Skin epidermis (tissue), 12 donors: ENCODE data around the gene URB2.

Experiments used
- H3K27ac ChIP-seq, 21 experiments: fragments of 200-600 bp; sonication (generic) in 11 of 21; one replicate each; pipeline ENCODE4 v1.5.0; 2020; ENCODE audit warnings: mild to moderate bottlenecking in 3 of 21, inconsistent platforms in 2 of 21, moderate library complexity in 2 of 21
- H3K4me3 ChIP-seq, 7 experiments: fragments of 200-600 bp; sonication (generic) in 2 of 7; one replicate each; pipeline ENCODE4 v1.5.0; 2020; ENCODE audit warnings: inconsistent platforms in 2 of 7, mild to moderate bottlenecking in 2 of 7, moderate library complexity in 1 of 7

Gene URB2

GRCh38 chr1:229640455-229640854 is 14.4 kb downstream of the URB2 start:
- Histone ChIP-seq H3K4me3 (no peak overlapping the region), H3K27ac (no peak overlapping the region)

DNA sequence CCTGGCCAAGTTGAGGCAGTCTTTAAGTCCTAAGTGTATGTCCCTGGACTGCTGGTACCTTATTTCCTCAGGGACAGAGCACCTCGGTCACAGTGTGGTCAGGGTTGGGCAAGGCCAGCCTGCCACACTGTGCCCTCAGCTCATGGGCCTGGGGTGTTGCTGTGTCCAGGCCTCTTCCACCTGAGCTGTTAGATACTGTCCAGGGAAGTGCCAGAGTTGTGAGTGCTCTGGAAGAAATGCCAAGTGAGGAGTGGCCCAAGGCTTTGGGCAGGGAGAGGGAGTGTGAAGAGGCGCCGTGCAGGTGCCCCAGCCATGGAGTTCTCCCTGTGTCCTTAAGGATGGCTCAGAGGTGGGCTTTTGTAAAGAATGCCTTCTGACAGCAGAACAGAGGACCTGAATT is 15.3 kb downstream of the URB2 start:
- H3K27ac ChIP-seq, result no peak overlapping the region

GRCh38 chr1:229642376-229642775 is 16.3 kb downstream of the URB2 start:
- H3K27ac ChIP-seq, result no peak overlapping the region

More for the DNA sequence above, 15.3 kb downstream of the URB2 start:
- H3K4me3 ChIP-seq, result no peak overlapping the region

DNA sequence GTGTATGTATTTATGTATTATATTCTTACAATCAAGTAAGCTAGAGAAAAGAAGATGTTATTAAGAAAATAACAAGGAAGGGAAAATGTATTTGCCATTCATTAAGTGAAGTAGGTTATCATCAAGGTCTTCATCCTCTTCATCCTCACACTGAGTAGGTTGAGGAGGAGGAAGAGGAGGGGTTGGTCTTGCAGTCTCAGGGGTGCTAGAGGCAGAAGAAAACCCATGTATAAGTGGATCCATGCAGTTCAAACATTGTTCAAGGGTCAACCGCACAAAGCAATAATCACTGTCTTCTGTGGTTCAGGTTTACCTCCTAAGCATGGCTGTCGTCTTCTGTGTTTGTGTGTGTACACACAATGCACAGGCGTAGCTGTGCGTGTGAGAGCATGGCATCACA is 16.9 kb downstream of the URB2 start:
- Histone ChIP-seq H3K27ac (no peak overlapping the region), H3K4me3 (no peak overlapping the region)

More at GRCh38 chr1:229642376-229642775, 16.3 kb downstream of the URB2 start:
- no peak overlapping the region for H3K4me3 ChIP-seq

GRCh38 chr1:229643996-229644745 is 18.1 kb downstream of the URB2 start:
- Histone ChIP-seq H3K4me3 (no peak overlapping the region), H3K27ac (no peak overlapping the region)

DNA sequence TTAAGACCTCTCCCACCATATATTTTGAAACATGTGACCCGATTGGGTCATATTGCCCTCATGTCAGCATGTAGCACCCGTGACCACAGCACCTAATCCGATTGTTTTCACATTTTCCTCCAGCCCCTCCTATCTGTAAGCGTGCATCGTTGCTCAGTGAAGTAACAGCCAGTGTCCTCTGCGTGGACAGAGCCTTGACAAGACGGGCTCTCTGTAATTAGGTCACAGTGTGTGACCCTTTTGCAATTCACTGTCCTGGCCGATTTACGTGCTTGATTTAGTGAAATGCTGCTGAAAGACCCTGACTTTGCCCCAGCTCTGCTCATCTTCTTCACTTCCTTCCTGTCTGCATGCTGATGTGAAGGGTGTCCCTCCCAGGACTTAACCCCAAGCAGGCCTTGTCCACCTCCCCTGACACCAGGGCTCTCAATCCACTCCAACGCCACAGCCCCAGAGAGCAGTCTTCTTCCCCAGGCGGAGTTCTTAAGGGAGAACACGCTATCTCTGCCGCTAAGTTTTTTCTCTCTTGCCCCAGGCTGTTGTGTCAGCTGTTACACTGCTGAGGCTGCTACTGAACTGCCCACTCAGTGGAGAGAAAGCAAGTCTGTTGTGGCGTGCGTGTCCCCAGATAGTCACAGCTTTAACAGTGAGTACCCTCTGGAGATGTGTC is 19.4 kb downstream of the URB2 start:
- no peak overlapping the region for H3K4me3 ChIP-seq
- no peak overlapping the region for H3K27ac ChIP-seq

- no peak overlapping the region for H3K27ac ChIP-seq
- H3K4me3 ChIP-seq, result no peak overlapping the region
Observed at GRCh38 chr1:229648406-229648805, 22.4 kb downstream of the URB2 start.

GRCh38 chr1:229650045-229650444 is 24.0 kb downstream of the URB2 start:
- Histone ChIP-seq H3K4me3 (no peak overlapping the region), H3K27ac (no peak overlapping the region)

DNA sequence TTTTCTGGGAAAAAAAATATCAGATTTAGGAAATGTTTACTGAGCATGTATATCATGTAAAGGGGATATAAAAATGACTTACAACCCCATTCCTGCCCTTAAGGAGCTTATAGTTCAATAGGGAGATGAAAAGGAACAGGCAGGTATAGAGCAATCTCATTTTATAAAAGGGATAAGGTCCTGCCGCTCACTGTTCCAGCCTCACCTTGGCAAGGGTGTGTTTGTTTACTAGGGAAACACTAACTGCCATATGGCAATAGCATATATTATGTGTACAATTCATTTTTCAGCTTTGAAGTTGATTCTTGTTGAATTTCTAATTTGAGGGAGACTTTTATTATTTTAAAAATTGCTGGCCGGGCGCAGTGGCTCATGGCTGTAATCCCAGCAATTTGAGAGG is 25.5 kb downstream of the URB2 start:
- Histone ChIP-seq H3K27ac (no peak overlapping the region), H3K4me3 (no peak overlapping the region)

DNA sequence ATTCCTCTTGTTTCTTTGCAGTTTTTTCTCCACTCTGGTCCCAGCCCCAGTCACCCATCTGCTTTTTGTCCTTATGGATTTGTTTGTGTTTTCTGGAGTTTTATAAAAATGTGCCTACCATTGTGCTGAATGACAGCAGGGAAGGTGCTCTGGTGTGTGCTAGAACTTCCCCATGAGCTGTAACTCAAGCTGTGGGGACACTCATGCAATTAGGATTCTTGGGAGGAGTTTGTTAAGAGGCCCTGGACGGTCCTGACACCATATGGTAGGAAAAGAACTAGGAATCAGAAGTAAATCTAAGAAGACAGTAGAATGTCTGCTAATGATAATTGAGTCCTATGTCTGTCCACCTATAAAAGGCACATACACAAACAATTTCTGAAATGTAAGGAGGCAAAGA is 27.4 kb downstream of the URB2 start:
- no peak overlapping the region for H3K4me3 ChIP-seq
- H3K27ac ChIP-seq, result no peak overlapping the region

GRCh38 chr1:229655781-229656180 is 29.7 kb downstream of the URB2 start:
- H3K4me3 ChIP-seq, result no peak overlapping the region
- no peak overlapping the region for H3K27ac ChIP-seq

GRCh38 chr1:229657993-229658755 is 32.1 kb downstream of the URB2 start:
- no peak overlapping the region for H3K27ac ChIP-seq
- no peak overlapping the region for H3K4me3 ChIP-seq

GRCh38 chr1:229661022-229661877 is 35.2 kb downstream of the URB2 start:
- H3K4me3 ChIP-seq, result no peak overlapping the region

GRCh38 chr1:229661897-229662296 is 35.9 kb downstream of the URB2 start:
- Histone ChIP-seq H3K4me3 (no peak overlapping the region), H3K27ac (no peak overlapping the region)

More at GRCh38 chr1:229661022-229661877, 35.2 kb downstream of the URB2 start:
- H3K27ac ChIP-seq, result no peak overlapping the region

DNA sequence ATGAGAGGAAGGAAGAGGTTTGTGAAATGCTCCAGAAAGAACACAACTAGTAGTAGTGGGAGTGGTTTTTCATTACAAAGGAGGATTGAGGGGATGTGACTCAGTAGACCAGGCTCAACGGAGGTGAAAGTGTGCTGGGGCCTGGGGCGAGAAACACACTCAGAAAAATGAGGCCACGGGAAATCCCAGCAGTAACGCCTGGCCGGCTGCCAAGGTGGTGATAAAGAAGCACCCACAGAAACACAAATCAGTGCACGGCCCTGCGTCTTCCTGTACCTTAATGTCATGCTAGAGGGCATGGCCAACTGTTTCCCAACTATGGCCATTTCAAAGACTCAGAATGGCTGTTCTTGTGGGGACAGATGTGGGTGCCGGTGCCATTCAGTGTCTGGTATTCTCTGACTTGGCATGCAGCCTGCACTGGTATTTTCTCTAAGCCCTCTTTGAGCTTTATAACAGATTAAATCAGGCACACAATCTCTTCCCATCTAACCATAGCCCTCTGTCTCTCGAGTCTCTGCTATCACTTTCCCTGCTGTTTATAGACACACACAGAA is 38.2 kb downstream of the URB2 start:
- Histone ChIP-seq H3K27ac (no peak overlapping the region), H3K4me3 (no peak overlapping the region)

GRCh38 chr1:229665912-229666558 is 40.0 kb downstream of the URB2 start:
- Histone ChIP-seq H3K27ac (no peak overlapping the region), H3K4me3 (no peak overlapping the region)

GRCh38 chr1:229666585-229666984 is 40.5 kb downstream of the URB2 start:
- Histone ChIP-seq H3K4me3 (no peak overlapping the region), H3K27ac (no peak overlapping the region)

GRCh38 chr1:229669333-229669732 is 43.3 kb downstream of the URB2 start:
- no peak overlapping the region for H3K4me3 ChIP-seq
- H3K27ac ChIP-seq, result no peak overlapping the region

- Histone ChIP-seq H3K27ac (no peak overlapping the region), H3K4me3 (no peak overlapping the region)
Observed at GRCh38 chr1:229671310-229671709, 45.3 kb downstream of the URB2 start.
